Measurements from ENCODE around the gene TRPV5.

DNA sequence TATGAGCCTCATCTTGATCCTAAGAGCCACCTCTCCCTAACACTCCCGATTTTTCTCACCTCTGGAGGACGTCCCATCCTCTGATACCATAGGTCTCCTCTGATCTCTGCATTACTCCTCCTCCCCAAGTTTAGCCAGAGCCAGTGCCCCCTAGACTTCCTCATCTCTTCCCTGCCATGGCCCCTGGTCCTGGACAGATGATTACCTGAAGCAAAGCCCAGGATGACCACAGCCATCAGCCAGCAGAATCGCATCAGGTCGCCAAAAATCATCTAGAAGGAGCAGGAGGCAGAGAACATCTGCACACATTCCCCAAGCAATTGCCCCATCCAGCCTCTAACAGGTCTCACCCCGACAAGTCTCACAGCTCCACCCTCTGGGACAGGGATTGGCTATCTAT, 59.7 kb downstream of the TRPV5 start:
- TF ChIP-seq, protein P1, sequence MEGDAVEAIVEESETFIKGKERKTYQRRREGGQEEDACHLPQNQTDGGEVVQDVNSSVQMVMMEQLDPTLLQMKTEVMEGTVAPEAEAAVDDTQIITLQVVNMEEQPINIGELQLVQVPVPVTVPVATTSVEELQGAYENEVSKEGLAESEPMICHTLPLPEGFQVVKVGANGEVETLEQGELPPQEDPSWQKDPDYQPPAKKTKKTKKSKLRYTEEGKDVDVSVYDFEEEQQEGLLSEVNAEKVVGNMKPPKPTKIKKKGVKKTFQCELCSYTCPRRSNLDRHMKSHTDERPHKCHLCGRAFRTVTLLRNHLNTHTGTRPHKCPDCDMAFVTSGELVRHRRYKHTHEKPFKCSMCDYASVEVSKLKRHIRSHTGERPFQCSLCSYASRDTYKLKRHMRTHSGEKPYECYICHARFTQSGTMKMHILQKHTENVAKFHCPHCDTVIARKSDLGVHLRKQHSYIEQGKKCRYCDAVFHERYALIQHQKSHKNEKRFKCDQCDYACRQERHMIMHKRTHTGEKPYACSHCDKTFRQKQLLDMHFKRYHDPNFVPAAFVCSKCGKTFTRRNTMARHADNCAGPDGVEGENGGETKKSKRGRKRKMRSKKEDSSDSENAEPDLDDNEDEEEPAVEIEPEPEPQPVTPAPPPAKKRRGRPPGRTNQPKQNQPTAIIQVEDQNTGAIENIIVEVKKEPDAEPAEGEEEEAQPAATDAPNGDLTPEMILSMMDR (IDR thresholded peaks at IDR 0.05), result no peak
- no peak for TF ChIP-seq POLR2A (IDR thresholded peaks at IDR 0.05)
- TF ChIP-seq POLR2AphosphoS5 (IDR thresholded peaks at IDR 0.05), result no peak
